Endothelial cell of umbilical vein (primary cell): ENCODE data around the gene ECI1. TPM values are rescaled to one million over a fixed set of nuclear protein-coding genes. Genes with fewer than 3 reads are reported as not detected.

Experiments
- BruUV-seq: library from RNA; stranded (reverse); fragments of 400-500 nt; replicated peaks from 2 replicates; lab custom pipeline; 2021; lab: Mats Ljungman, UMichigan
- CTCF ChIA-PET: fragments of 300-600, 350-600 bp; sonication (Branson Sonifier 250); formaldehyde crosslinking; loops from one replicate; lab custom pipeline; 2021; ENCODE audit warnings: antibody characterized with exemption, inconsistent platforms; lab: Charles Lee
- POLR2A ChIA-PET: fragments of 300-600, 350-600 bp; sonication (Branson Sonifier 250); formaldehyde crosslinking; loops from one replicate; lab custom pipeline; 2021; ENCODE audit warnings: antibody characterized with exemption, inconsistent platforms; lab: Charles Lee
- DNase-seq: peaks from one replicate; pipeline ENCODE4 v3.0.0-alpha.2; 2011; ENCODE audit warnings: low read depth, low spot score
- FAIRE-seq: peaks from 2 replicates; lab custom pipeline; 2011; peaks lifted over from hg19 to GRCh38; lab: Jason Lieb, UNC
- H2AFZ ChIP-seq: 2 replicates; pipeline ENCODE4 v1.6.0; 2012; ENCODE audit warnings: low read depth, low read length, control low read depth, inconsistent platforms
- H3K27ac ChIP-seq: 2 replicates; pipeline ENCODE4 v1.5.1; 2011; ENCODE audit warnings: low read depth, mild to moderate bottlenecking, control low read depth, low read length, moderate library complexity; ENCODE audit not compliant: insufficient read depth
- H3K27me3 ChIP-seq, 2 experiments: 2 replicates each; pipeline versions ENCODE4 v1.6.0 to v1.6.1; 2011; ENCODE audit warnings: low read length in 2 of 2, mixed read lengths in 1 of 2; ENCODE audit not compliant: control insufficient read depth in 2 of 2, insufficient read depth in 2 of 2
- H3K36me3 ChIP-seq, 2 experiments: 2 replicates in 1 of 2; 3 replicates in 1 of 2; pipeline ENCODE4 v1.5.1; 2011; ENCODE audit warnings: low read length in 2 of 2, mild to moderate bottlenecking in 1 of 2, moderate library complexity in 1 of 2; ENCODE audit not compliant: control insufficient read depth in 2 of 2, insufficient read depth in 2 of 2; ENCODE audit errors: extremely low read depth in 1 of 2
- H3K4me1 ChIP-seq: 3 replicates; pipeline ENCODE4 v1.5.1; 2011; ENCODE audit warnings: mild to moderate bottlenecking, low read length; ENCODE audit not compliant: control insufficient read depth, insufficient read depth; ENCODE audit errors: extremely low read depth
- H3K4me2 ChIP-seq: 2 replicates; pipeline ENCODE4 v1.6.1; 2011; ENCODE audit warnings: low read length, control low read depth, mixed read lengths; ENCODE audit not compliant: insufficient read depth
- H3K4me3 ChIP-seq, 3 experiments: fragments of 200-600 bp in 1 of 3; sonication (generic), shearing (Covaris generic) in 1 of 3; replicated peaks in 1 of 3; 2 replicates each; pipeline ENCODE4 v1.5.1; 2011 to 2016; ENCODE audit warnings: control low read depth in 3 of 3, low read length in 3 of 3, mild to moderate bottlenecking in 2 of 3, inconsistent platforms in 1 of 3, low read depth in 1 of 3, moderate library complexity in 1 of 3; ENCODE audit not compliant: insufficient read depth in 1 of 3
- H3K79me2 ChIP-seq: 2 replicates; pipeline ENCODE4 v1.6.0; 2012; ENCODE audit warnings: low read length, inconsistent platforms; ENCODE audit not compliant: control insufficient read depth, insufficient read depth
- H3K9ac ChIP-seq: replicated peaks from 2 replicates; pipeline ENCODE3; 2011; ENCODE audit warnings: low read length, control low read depth; ENCODE audit not compliant: insufficient read depth; ENCODE audit errors: extremely low read depth
- H3K9me1 ChIP-seq: replicated peaks from 3 replicates; pipeline ENCODE4 v1.6.0; 2011; ENCODE audit warnings: mild to moderate bottlenecking, low read length; ENCODE audit not compliant: control insufficient read depth, insufficient read depth; ENCODE audit errors: extremely low read depth
- H3K9me3 ChIP-seq: replicated peaks from 2 replicates; pipeline ENCODE4 v1.5.1; 2012; ENCODE audit warnings: low read length, inconsistent platforms; ENCODE audit not compliant: control insufficient read depth, insufficient read depth
- H4K20me1 ChIP-seq: replicated peaks from 2 replicates; pipeline ENCODE3; 2011; ENCODE audit warnings: mild to moderate bottlenecking, low read length; ENCODE audit not compliant: control insufficient read depth, insufficient read depth; ENCODE audit errors: extremely low read depth
- CTCF ChIP-seq, 2 donors: IDR thresholded peaks; 1 replicate in 1 of 2; 2 replicates in 1 of 2; pipeline ENCODE4 v1.5.1; 2011; ENCODE audit warnings: low read length in 2 of 2, mild to moderate bottlenecking in 2 of 2, moderate library complexity in 2 of 2, control low read depth in 1 of 2, inconsistent platforms in 1 of 2, low read depth in 1 of 2; ENCODE audit not compliant: insufficient read depth in 1 of 2; ENCODE audit errors: extremely low read depth in 1 of 2
- EZH2 ChIP-seq: IDR thresholded peaks from 2 replicates; pipeline ENCODE4 v1.6.1; 2012; ENCODE audit warnings: borderline replicate concordance, low read depth, mild to moderate bottlenecking, moderate library complexity, low read length, inconsistent platforms; ENCODE audit not compliant: severe bottlenecking
- FOS ChIP-seq: IDR thresholded peaks from 2 replicates; pipeline ENCODE4 v1.6.1; 2011; ENCODE audit warnings: mild to moderate bottlenecking, low read length, moderate library complexity, borderline replicate concordance; ENCODE audit not compliant: insufficient read depth
- GATA2 ChIP-seq: IDR thresholded peaks from 2 replicates; pipeline ENCODE4 v1.7.0; 2011; ENCODE audit warnings: low read depth, mild to moderate bottlenecking, moderate library complexity, mixed read lengths, low read length; ENCODE audit not compliant: insufficient read length, insufficient read depth
- JUN ChIP-seq: IDR thresholded peaks from 2 replicates; pipeline ENCODE4 v1.6.1; 2011; ENCODE audit warnings: borderline replicate concordance, low read depth; ENCODE audit not compliant: insufficient read length, insufficient read depth
- MAX ChIP-seq: IDR thresholded peaks from 2 replicates; pipeline ENCODE4 v1.6.1; 2011; ENCODE audit not compliant: insufficient read depth, insufficient read length
- MYC ChIP-seq: IDR thresholded peaks from one replicate; pipeline ENCODE4 v1.6.1; 2011; ENCODE audit warnings: mild to moderate bottlenecking, low read depth, low read length
- POLR2A ChIP-seq: IDR thresholded peaks from 2 replicates; pipeline ENCODE4 v1.6.1; 2012; ENCODE audit warnings: low read depth, mild to moderate bottlenecking, control low read depth, low read length
- POLR2AphosphoS5 ChIP-seq: IDR thresholded peaks from 2 replicates; pipeline ENCODE4 v1.6.1; 2012; ENCODE audit warnings: low read depth, mild to moderate bottlenecking, control low read depth, low read length, moderate library complexity; ENCODE audit not compliant: insufficient read depth
- dilution Hi-C: fragments of 300-500 bp; cut with MboI; formaldehyde crosslinking; loops from one replicate; pipeline ENCODE4 v1.15.0; 2019; ENCODE audit warnings: low sequenced_read_pairs; ENCODE audit not compliant: extremely low pct_ligation_motif_present
- intact Hi-C: fragments of 100-400 bp; cut with micrococcal nuclease; formaldehyde crosslinking; loops from one replicate; pipeline ENCODE4 v1.10.0; 2022
- polyA plus RNA-seq, 4 experiments: library from polyadenylated mRNA; depleted of rRNA in 3 of 4; stranded (reverse) in 3 of 4; unstranded in 1 of 4; fragments of >200 nt; gene quantifications; 2 replicates each; pipeline versions ENCODE4 v1.2.1 to v1.2.3, GENCODE V29; 2011 to 2012; ENCODE audit warnings: missing spikeins in 1 of 4
- total RNA-seq: library from RNA; stranded (reverse); gene quantifications from 2 replicates; pipeline ENCODE4 v1.2.3, GENCODE V29; 2021

The ECI1 gene
- total and polyA plus RNA-seq, 2 donors (not counting 3 experiments of a cell fraction or from before 2014, with no cell fraction given): 43.6 to 48.3 TPM

DNA sequence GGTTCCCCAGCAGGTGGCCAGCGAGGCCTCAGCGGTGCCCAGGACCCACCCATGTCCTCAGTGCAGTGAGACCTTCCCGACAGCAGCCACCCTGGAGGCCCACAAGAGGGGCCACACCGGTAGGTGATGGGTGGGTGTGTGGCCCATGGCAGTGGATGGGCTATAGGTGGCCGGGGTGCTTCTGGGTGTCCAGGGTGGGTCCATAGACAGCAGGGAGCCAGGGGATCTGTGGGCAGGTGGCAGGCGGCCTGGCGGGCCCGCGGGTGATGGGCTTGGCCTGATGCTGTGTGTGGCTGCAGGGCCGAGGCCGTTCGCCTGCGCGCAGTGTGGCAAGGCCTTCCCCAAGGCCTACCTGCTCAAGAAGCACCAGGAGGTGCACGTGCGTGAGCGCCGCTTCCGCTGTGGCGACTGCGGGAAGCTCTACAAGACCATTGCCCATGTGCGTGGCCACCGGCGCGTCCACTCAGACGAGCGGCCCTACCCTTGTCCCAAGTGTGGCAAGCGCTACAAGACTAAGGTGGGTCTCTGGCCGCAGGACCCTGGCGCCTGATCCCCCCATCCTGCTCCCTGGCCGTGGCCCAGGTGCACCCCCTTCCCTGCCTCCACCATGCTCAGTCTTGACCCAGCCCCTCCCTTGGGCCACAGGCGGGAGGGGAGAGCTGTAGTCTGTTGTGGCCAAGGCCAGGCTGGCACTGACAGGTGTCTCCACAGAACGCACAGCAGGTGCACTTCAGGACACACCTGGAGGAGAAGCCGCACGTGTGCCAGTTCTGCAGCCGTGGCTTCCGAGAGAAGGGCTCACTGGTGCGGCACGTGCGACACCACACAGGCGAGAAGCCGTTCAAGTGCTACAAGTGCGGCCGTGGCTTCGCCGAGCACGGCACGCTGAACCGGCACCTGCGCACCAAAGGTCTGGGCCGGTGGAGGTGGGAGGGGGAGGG is 17.2 kb downstream of the ECI1 start:
- H3K4me1 ChIP-seq: peaks cover 10% of the 10 kb centered on the region
- no peak overlapping the region for H2AFZ ChIP-seq
- no peak overlapping the region for H3K27ac ChIP-seq
- DNase-seq (no peak), FAIRE-seq (no peak)
- BruUV-seq: no TSS peak
- H3K27me3 ChIP-seq: peaks cover 5 to 18% of the 10 kb centered on the region in 2 experiments
- H3K9me3 ChIP-seq: no peaks in the 10 kb centered on the region
- no peak overlapping the region for H3K9ac ChIP-seq
- CTCF ChIA-PET: no interaction called here
- H3K36me3 ChIP-seq: peaks cover 9 to 46% of the 10 kb centered on the region in 2 experiments
- no peaks in the 10 kb centered on the region for H3K9me1 ChIP-seq
- POLR2A ChIA-PET: no interaction called here
- H3K4me3 ChIP-seq: no peak overlapping the region
- no peaks in the 10 kb centered on the region for H4K20me1 ChIP-seq
- intact Hi-C loops (no loop called here), dilution Hi-C loops (no loop called here)
- H3K4me2 ChIP-seq: no peak overlapping the region
- H3K79me2 ChIP-seq: no peaks in the 10 kb centered on the region
- TF ChIP-seq POLR2AphosphoS5: no peak
- no peak for TF ChIP-seq MAX
- no peak for TF ChIP-seq GATA2
- no peak for TF ChIP-seq FOS
- TF ChIP-seq MYC: no peak
- TF ChIP-seq CTCF (IDR thresholded peaks at IDR 0.05; ENCODE audit: extremely low read depth in 1 of 2, insufficient read depth in 1 of 2, low read depth in 1 of 2, low read length in 2 of 2): no peak
- no peak for TF ChIP-seq POLR2A
- TF ChIP-seq EZH2: no peak
- TF ChIP-seq JUN: no peak
